HG03060 (cell line): Measurements from ENCODE around the gene ARHGEF39.
"Not testable (repeated sequence)": the region's sequence is repeated elsewhere in the genome, so short reads cannot be mapped to it uniquely, and the experiment has no call there.

Experiments
- ATAC-seq: cut with Tn5 transposase; IDR thresholded peaks from one replicate; pipeline ENCODE4 v1.9.1; 2021; ENCODE audit warnings: low read depth, moderate number of reproducible peaks; ENCODE audit not compliant: unreplicated experiment

Gene ARHGEF39

GRCh38 chr9:35653611-35654010, 11.4 kb downstream of the ARHGEF39 start:
- ATAC-seq, result no peak

GRCh38 chr9:35652829-35653209, 12.2 kb downstream of the ARHGEF39 start:
- no peak for ATAC-seq

- no peak for ATAC-seq
These were observed 12.8 kb downstream of the ARHGEF39 start for GRCh38 chr9:35651956-35652828.

- ATAC-seq, result no peak
These were observed 14.4 kb downstream of the ARHGEF39 start, which contains the start of gene SIT1 for GRCh38 chr9:35650341-35651158. Gene SIT1, minus strand, starts transcription at chr9:35650931. Its CDS starts 78 bp downstream, at chr9:35650853.

GRCh38 chr9:35649431-35650340, 15.3 kb downstream of the ARHGEF39 start:
- ATAC-seq, result no peak

GRCh38 chr9:35646533-35647265, 18.3 kb downstream of the ARHGEF39 start:
- ATAC-seq, result peak; percentile 80

GRCh38 chr9:35646153-35646532, 18.9 kb downstream of the ARHGEF39 start:
- no peak for ATAC-seq

GRCh38 chr9:35645736-35646135, 19.3 kb downstream of the ARHGEF39 start:
- not testable (repeated sequence) for ATAC-seq

GRCh38 chr9:35643046-35643445, 21.9 kb downstream of the ARHGEF39 start:
- no peak for ATAC-seq

- not testable (repeated sequence) for ATAC-seq
These were observed 23.5 kb downstream of the ARHGEF39 start for GRCh38 chr9:35641478-35641877.

GRCh38 chr9:35640431-35640830, 24.6 kb downstream of the ARHGEF39 start:
- ATAC-seq, result not testable (repeated sequence)

GRCh38 chr9:35639631-35640030, 25.4 kb downstream of the ARHGEF39 start:
- no peak for ATAC-seq

GRCh38 chr9:35639225-35639624, 25.8 kb downstream of the ARHGEF39 start:
- ATAC-seq, result not testable (repeated sequence)

GRCh38 chr9:35638751-35639150, 26.2 kb downstream of the ARHGEF39 start:
- not testable (repeated sequence) for ATAC-seq

- ATAC-seq, result not testable (repeated sequence)
These were observed 27.5 kb downstream of the ARHGEF39 start for GRCh38 chr9:35637427-35637955.

GRCh38 chr9:35636877-35637246, 28.1 kb downstream of the ARHGEF39 start:
- not testable (repeated sequence) for ATAC-seq

GRCh38 chr9:35636135-35636876, 28.7 kb downstream of the ARHGEF39 start:
- ATAC-seq, result no peak

- no peak for ATAC-seq
These were observed 29.3 kb downstream of the ARHGEF39 start for GRCh38 chr9:35635730-35636129.

GRCh38 chr9:35629597-35629996, 35.4 kb downstream of the ARHGEF39 start:
- no peak for ATAC-seq
